ENCODE results near the gene CFAP100.

DNA sequence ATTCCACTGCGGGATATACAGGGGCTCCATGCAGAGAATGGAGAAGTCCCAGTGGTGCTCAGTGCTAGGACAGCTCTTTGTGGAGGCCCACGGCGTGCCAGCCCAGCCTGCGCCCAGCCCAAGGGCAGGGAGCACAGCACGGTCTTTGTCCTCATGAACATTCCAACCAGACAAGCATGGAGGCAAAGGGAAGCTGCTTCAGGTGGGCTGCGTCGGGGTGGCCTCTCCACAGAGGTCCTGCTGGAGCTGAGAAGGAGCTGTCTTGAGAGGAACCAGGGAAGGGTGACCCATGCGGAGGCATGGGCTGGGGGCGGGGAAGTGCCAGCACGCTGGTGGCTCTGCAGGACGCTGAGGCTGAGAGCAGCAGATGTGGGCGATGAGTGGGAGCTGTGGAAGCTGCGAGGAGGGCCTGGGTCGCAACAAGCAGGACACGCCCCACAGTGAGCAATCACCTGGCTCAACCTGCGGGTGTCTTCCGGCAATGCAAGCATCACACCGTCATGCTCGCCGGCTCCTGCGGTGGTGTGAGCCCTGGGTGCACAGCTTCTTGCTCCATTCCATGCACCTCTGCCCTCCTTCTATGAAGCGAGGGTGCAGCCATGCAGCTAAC lies 23.5 kb upstream of the CFAP100 start:
- TF ChIP-seq, protein P1, sequence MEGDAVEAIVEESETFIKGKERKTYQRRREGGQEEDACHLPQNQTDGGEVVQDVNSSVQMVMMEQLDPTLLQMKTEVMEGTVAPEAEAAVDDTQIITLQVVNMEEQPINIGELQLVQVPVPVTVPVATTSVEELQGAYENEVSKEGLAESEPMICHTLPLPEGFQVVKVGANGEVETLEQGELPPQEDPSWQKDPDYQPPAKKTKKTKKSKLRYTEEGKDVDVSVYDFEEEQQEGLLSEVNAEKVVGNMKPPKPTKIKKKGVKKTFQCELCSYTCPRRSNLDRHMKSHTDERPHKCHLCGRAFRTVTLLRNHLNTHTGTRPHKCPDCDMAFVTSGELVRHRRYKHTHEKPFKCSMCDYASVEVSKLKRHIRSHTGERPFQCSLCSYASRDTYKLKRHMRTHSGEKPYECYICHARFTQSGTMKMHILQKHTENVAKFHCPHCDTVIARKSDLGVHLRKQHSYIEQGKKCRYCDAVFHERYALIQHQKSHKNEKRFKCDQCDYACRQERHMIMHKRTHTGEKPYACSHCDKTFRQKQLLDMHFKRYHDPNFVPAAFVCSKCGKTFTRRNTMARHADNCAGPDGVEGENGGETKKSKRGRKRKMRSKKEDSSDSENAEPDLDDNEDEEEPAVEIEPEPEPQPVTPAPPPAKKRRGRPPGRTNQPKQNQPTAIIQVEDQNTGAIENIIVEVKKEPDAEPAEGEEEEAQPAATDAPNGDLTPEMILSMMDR (IDR thresholded peaks at IDR 0.05; ENCODE audit: poor library complexity): no peak
- TF ChIP-seq EZH2 (IDR thresholded peaks at IDR 0.05; ENCODE audit: borderline replicate concordance): no peak

All from hepatocyte (in vitro differentiated cells).